Bronchial epithelial cell (primary cell): ENCODE data around the gene CEP20. TPM values are rescaled to one million over a fixed set of nuclear protein-coding genes. Genes with fewer than 3 reads are reported as not detected.

Experiments used
- DNase-seq: peaks from one replicate; pipeline ENCODE4 v3.0.0-alpha.2; 2010; ENCODE audit warnings: low read depth
- FAIRE-seq: peaks from 2 replicates; lab custom pipeline; 2011; peaks lifted over from hg19 to GRCh38; lab: Jason Lieb, UNC
- H3K27me3 ChIP-seq: 2 replicates; pipeline ENCODE4 v1.5.1; 2011; ENCODE audit warnings: low read length; ENCODE audit not compliant: control insufficient read depth, insufficient read depth
- H3K36me3 ChIP-seq: 2 replicates; pipeline ENCODE4 v1.5.1; 2011; ENCODE audit warnings: low read length; ENCODE audit not compliant: control insufficient read depth, insufficient read depth
- H3K4me3 ChIP-seq: 2 replicates; pipeline ENCODE4 v1.5.1; 2011; ENCODE audit warnings: mild to moderate bottlenecking, low read depth, low read length, control low read depth
- total RNA-seq: library from RNA; depleted of rRNA; stranded (reverse); fragments of >200 nt; gene quantifications from 2 replicates; pipeline ENCODE4 v1.2.1, GENCODE V29; 2014
- TF ChIP-seq, protein P1 (sequence below): IDR thresholded peaks from 2 replicates; pipeline ENCODE4 v1.5.1; 2011; ENCODE audit warnings: mild to moderate bottlenecking, moderate library complexity, low read length, control low read depth, inconsistent platforms; ENCODE audit not compliant: insufficient read depth, severe bottlenecking

The CEP20 gene
- total RNA-seq, 1 donor from 2014 or later: 46.6 TPM

DNA sequence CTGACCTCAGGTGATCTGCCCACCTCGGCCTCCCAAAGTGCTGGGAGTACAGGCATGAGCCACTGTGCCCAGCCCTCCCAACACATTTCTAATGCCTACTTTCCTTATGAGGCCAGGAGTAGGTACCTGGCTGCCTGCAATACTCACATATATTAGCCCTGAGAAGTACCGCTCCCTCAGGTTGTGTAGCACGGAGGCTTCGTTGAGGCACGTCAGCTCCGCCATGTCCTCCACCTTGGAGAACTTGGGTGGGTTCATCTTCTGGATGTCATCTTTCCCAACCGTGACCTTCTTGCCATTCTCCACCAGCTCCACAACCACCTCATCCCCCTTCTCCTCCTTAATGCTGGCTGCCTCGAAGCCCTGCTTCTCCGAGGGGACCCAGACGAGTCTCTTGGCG is 50.6 kb downstream of the CEP20 start:
- TF ChIP-seq, protein P1, sequence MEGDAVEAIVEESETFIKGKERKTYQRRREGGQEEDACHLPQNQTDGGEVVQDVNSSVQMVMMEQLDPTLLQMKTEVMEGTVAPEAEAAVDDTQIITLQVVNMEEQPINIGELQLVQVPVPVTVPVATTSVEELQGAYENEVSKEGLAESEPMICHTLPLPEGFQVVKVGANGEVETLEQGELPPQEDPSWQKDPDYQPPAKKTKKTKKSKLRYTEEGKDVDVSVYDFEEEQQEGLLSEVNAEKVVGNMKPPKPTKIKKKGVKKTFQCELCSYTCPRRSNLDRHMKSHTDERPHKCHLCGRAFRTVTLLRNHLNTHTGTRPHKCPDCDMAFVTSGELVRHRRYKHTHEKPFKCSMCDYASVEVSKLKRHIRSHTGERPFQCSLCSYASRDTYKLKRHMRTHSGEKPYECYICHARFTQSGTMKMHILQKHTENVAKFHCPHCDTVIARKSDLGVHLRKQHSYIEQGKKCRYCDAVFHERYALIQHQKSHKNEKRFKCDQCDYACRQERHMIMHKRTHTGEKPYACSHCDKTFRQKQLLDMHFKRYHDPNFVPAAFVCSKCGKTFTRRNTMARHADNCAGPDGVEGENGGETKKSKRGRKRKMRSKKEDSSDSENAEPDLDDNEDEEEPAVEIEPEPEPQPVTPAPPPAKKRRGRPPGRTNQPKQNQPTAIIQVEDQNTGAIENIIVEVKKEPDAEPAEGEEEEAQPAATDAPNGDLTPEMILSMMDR: no peak
- no peak for FAIRE-seq

DNA sequence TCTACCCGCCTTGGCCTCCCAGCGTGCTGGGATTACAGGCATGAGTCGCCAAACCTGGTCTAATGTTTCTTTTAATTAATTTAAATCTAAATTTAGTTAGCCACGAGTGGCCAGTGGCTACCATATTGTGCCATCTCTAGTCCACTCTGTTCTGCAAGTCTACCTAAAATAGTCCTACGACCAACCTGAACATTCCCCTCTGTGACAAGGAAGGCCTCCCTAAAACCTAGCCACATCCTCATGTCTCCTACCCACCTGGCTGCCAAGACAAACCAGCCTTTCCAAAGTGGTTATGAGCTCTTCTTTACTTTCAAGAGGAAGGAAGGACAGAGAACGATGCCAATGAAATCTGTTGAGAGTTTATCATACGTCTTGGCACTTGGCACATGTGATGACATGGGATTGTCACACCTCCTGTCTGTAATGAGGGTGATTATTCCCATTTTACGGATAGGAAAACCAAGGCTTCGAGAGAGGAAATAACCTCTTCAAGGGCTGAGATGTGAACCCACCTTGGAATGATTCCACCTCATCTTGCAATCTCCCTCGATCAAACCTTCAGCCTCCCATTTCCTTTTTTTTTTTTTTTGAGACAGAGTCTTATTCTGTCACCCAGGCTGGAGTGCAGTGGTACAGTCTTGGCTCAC is 51.3 kb downstream of the CEP20 start:
- TF ChIP-seq, protein P1: no peak
- DNase-seq (no peak), FAIRE-seq (no peak)

More for the DNA sequence above, 50.6 kb downstream of the CEP20 start:
- no peak overlapping the region for H3K4me3 ChIP-seq
- no peaks in the 10 kb centered on the region for H3K27me3 ChIP-seq
- no peaks in the 10 kb centered on the region for H3K36me3 ChIP-seq
- no peak for DNase-seq

DNA sequence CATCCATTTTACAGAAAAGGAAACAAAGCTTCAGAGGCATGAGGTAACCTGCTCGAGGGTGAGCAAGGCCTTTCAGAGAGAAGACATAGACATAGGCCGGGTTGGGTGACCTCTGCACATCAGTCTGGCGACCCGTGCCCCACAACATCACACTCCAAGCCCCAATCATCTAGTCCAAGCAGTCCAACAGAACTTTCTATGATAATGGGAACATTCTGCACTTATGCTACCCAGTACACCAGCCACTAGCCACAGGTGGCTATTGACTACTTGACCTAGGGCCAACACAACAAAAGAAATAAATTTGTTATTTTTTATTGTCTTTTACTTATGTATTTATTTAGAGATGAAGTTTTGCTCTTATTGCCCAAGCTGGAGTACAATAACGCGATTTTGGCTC is 52.3 kb downstream of the CEP20 start:
- Histone ChIP-seq H3K4me3 (no peak overlapping the region), H3K27me3 (no peaks in the 10 kb centered on the region), H3K36me3 (no peaks in the 10 kb centered on the region)
- no peak for FAIRE-seq
- DNase-seq: no peak
- TF ChIP-seq, protein P1: no peak

More for the DNA sequence above, 51.3 kb downstream of the CEP20 start:
- Histone ChIP-seq H3K4me3 (no peak overlapping the region), H3K27me3 (no peaks in the 10 kb centered on the region), H3K36me3 (no peaks in the 10 kb centered on the region)

GRCh38 chr16:15835136-15835878 is 53.1 kb downstream of the CEP20 start:
- FAIRE-seq (no peak), DNase-seq (no peak)
- Histone ChIP-seq H3K27me3 (no peaks in the 10 kb centered on the region), H3K4me3 (no peak overlapping the region), H3K36me3 (no peaks in the 10 kb centered on the region)
- TF ChIP-seq, protein P1: no peak

- no peaks in the 10 kb centered on the region for H3K27me3 ChIP-seq
- H3K36me3 ChIP-seq: no peaks in the 10 kb centered on the region
- TF ChIP-seq, protein P1: no peak
- FAIRE-seq: no peak
- no peak overlapping the region for H3K4me3 ChIP-seq
- DNase-seq: no peak
Measured at GRCh38 chr16:15834502-15834901, 53.9 kb downstream of the CEP20 start.
